Activated naive CD4-positive, alpha-beta T cell treated with anti-CD3 and anti-CD28 coated beads, Interleukin-2, amount 50 U/mL, for 72 hours (primary cell): ENCODE measurements around the gene CFAP410. TPM values are rescaled to one million over a fixed set of nuclear protein-coding genes. Genes with fewer than 3 reads are reported as not detected.

Experiments
- ATAC-seq, 2 donors: fragments of 150-1000 bp; cut with Tn5 transposase; 2 replicates each; pipeline ENCODE4 v1.10.0; 2021; ENCODE audit warnings: mild to moderate bottlenecking in 2 of 2, moderate library complexity in 2 of 2
- DNase-seq, 2 donors: peaks; one replicate each; pipeline ENCODE4 v3.0.0; 2021 to 2022; ENCODE audit warnings: low spot score in 2 of 2
- H3K27ac Mint-ChIP-seq, 2 donors: one replicate each; pipeline ENCODE4 v1.8.0; 2022; ENCODE audit warnings: mild to moderate bottlenecking in 2 of 2, mixed read lengths in 2 of 2
- H3K36me3 Mint-ChIP-seq, 2 donors: one replicate each; pipeline ENCODE4 v1.8.0; 2022; ENCODE audit warnings: mixed read lengths in 2 of 2
- H3K9me3 Mint-ChIP-seq, 2 donors: one replicate each; pipeline ENCODE4 v1.8.0; 2022; ENCODE audit warnings: mixed read lengths in 2 of 2
- total RNA-seq, 2 donors: library from RNA; stranded (reverse); gene quantifications; one replicate each; pipeline ENCODE4 v1.2.3, GENCODE V29; 2022

CFAP410 gene
- total RNA-seq, 2 donors from 2014 or later = 16.5 to 17.3 TPM

DNA sequence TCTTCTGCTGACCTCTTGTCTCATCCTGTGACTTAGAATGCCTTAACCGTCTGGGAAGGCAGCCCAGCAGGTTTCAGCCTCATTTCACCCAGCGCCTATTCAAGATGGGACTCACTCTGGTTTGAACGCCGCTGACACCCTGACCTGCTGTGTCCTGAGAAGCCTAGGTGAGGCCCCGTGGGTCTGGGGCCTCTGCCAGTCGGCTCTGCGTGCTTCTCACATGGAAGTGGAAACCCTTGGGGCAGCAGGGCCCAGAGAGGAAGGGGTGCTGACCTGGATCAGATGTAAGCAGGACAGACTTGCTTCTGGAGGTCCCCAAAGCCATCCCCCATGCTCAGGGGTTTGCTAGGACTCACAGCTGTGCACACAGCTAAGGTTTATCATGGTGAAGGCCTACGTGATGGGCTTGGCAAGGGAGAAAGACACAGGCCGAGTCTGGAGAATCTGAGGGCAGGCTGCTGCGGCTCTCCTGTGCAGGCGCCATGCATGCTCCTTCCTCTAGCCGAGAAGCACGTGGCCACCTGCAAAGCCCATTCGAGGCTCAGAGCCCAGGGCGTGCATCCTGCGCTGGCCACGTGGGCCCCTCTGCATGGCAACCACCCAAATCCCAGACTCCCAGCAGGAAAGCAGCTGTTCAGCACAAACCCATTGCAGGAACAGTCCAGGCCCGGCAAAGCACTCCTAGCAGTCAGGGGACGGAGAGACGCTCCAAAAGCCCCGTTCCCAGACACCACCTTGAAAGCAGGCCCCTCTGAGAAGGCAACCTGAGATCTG, 18.1 kb upstream of the CFAP410 start:
- H3K27ac Mint-ChIP-seq = no peak overlapping the region
- no peak for ATAC-seq
- H3K9me3 Mint-ChIP-seq = peaks cover 0 to 5% of the 10 kb centered on the region in 2 donors
- H3K36me3 Mint-ChIP-seq = peaks cover 13 to 31% of the 10 kb centered on the region in 2 donors
- DNase-seq = no peak

DNA sequence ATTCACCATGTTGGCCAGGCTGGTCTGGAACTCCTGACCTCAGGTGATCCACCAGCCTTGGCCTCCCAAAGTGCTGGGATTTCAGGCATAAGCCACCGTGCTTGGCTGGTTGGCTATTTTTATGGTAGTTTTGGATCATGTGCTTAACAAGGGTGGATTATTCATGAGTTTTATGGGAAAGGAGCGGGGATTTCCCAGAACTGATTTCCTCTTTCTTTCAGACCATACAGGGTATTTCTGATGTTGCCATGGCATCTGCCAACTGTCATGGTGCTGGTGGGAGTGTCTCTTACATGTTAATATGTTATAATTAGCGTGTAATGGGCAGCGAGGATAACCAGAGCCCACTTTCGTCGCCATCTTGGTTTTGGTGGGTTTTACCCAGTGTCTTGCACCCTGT, 17.4 kb upstream of the CFAP410 start:
- peaks cover 13 to 31% of the 10 kb centered on the region in 2 donors for H3K36me3 Mint-ChIP-seq
- H3K9me3 Mint-ChIP-seq = peaks cover 0 to 5% of the 10 kb centered on the region in 2 donors
- no peak for ATAC-seq
- DNase-seq = no peak
- H3K27ac Mint-ChIP-seq = peak overlapping the region in 1 of 2 donors; percentile 47

DNA sequence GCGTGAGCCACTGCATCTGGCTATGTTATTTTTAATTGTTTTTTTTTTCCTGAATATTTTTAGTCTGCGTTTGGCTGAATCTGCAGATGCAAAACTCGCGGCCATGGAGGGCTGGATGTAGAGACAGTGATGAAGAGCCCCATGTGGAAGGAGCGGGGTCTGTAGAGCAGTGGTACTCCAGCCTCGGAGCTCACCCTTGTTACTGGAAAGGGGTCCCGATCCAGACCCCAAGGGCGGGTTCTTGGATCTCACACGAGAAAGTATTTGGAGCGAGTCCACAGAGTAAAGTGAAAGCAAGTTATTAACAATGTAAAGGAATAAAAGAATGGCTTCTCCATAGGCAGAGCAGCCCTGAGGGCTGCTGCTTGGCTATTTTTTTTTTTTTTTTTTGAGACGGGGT, 17.0 kb upstream of the CFAP410 start:
- peak overlapping the region in 1 of 2 donors; percentile 47 for H3K27ac Mint-ChIP-seq
- peaks cover 0 to 5% of the 10 kb centered on the region in 2 donors for H3K9me3 Mint-ChIP-seq
- ATAC-seq (no peak), DNase-seq (no peak)
- peaks cover 13 to 31% of the 10 kb centered on the region in 2 donors for H3K36me3 Mint-ChIP-seq

DNA sequence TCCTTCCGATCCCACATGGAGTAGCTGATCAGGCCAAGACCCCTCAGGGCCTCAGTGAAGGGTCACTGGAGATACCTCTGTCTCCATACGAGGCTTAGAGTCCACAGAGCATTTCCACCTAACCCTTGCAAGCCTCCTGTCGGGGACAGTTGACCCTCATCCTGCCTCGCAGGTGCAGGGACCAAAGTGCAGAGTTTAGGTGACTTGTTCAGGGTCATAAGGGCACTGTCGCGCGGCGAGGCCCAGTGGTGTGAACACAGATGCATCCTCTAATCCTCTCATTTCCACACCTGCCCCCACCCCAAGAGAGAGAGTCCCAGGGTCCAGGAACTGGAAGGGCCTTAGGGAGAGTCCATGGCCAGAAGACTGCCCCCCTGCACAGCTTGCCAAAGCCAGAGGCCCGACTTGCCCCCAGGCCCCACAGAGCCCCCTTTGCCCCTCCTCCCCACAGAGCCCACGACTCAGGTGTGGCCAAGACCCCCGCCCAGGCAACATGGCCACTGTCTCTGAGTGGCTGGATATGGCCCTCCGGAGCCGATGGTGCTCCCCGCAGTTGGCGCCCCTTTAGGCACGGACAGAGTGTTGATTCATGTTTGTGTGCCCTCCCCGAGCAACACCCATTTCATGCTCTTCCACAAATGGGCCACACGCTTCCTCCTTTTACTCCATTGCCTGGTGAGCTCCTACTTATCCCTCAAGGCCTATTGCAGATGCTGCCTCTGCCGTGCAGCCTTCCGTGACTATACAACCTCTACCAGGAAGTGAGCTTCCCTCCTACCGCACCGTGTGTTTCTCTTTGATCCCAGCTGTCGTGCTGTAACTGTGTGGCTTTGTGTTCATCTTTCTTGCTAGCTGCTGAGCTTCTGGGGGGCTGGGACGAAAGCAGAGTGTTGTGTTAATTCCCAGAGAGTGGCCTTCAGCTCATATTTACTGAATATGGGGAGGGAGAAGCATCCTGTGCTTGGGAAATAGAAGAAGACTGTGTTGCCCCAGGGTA, 15.9 kb upstream of the CFAP410 start:
- peak; percentile 46 to 56 for ATAC-seq

DNA sequence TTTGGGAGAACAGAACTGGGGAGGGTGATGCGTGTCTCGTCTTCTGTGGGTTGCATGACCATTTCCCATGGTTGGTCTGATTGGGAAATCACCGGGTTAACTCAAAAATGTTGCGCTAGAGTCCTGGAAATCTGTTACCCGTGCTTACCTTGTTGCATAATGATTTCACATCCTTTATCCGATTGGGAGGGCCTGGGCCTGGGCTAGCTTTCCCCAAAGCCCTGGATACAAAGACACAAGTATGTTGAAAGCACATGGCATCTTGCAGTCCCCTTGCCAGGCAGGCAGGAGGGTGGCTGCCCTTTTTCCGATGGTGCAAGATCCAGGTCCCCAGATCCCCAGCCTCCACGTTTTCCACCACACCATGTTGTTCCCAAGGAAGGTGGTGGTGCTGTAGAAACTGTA, 14.8 kb upstream of the CFAP410 start:
- peak in 1 of 2 donors; percentile 20 for ATAC-seq
- peaks cover 0 to 5% of the 10 kb centered on the region in 2 donors for H3K9me3 Mint-ChIP-seq
- peaks cover 13 to 31% of the 10 kb centered on the region in 2 donors for H3K36me3 Mint-ChIP-seq
- peak overlapping the region in 1 of 2 donors; percentile 95 for H3K27ac Mint-ChIP-seq
- no peak for DNase-seq

More for the DNA sequence above, 15.9 kb upstream of the CFAP410 start:
- no peak for DNase-seq
- Mint-ChIP-seq H3K36me3 (peaks cover 13 to 31% of the 10 kb centered on the region in 2 donors), H3K27ac (peak overlapping the region; percentile 87 to 95), H3K9me3 (peaks cover 0 to 5% of the 10 kb centered on the region in 2 donors)

DNA sequence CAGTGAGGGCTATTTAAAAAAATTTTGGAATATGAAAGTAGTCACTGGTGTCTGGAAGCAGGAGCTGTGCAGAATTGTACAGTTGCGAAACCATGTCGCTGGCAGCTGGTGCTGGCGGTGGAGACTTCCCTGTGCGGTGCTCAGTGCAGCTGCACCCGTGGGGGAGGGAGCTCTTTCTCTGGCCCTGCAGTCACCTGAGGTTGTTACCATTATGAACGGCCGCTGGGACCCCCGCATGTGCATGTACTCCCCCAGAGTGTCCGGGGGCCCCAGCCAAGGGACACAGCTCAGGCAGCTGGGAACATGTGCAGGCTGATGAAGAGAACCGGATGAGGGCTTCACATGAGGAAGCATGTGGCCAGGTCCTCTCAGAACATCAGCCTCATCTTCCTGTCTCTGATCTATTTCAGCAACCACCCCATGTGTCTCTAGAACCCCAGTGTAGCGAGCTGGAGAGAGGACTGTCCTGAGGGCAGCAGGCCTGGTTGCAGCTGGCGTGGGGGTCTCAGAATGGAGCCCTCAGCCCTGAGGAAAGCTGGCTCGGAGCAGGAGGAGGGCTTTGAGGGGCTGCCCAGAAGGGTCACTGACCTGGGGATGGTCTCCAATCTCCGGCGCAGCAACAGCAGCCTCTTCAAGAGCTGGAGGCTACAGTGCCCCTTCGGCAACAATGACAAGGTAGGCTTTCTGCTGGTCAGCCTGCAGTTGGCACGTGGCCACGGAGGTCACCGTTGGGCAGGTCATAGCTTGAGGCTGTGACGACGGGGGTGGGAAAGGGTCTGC, 14.2 kb upstream of the CFAP410 start, which contains the start of gene TRPM2:
TSS of gene TRPM2 (plus strand) at position 431 of the 780 bp plus-strand sequence. CDS start at position 511, 80 bp downstream.
- Mint-ChIP-seq H3K9me3 (peaks cover 0 to 5% of the 10 kb centered on the region in 2 donors), H3K27ac (peak within 1 kb of the TSS; percentile 37 to 95), H3K36me3 (peaks cover 13 to 31% of the 10 kb centered on the region in 2 donors)
- peak; percentile 61 to 64 for ATAC-seq
- no peak for DNase-seq

DNA sequence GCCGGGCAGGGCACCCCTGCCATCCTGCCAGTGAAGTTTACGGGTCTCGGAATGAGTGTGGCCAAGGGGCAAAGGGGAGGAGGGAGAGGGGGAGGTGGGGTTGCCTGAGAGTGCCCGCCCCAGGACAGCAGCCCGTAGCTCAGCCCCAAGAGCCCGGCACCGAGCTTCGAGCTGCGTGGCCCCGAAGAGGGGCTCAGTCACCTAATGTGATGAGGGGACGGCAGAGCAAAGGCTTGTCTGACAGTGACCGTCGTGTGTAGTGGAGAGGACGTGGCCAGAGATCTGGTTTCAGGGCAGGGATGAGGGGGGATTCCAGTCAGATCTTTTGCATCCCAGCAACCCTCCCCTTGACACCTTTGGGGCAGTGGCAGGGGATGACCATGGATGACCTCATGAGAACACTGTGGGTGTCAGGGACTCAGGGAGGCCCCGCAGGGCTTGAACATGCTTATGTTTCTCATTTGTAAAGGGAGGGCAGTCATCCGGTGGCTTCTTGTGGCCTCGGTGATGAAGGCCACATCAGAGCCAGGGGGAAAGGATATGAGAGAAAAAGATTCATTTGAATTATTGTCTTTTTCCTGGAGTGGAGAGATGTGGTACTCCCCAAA, 13.2 kb upstream of the CFAP410 start:
- peak overlapping the region in 1 of 2 donors; percentile 95 for H3K27ac Mint-ChIP-seq

DNA sequence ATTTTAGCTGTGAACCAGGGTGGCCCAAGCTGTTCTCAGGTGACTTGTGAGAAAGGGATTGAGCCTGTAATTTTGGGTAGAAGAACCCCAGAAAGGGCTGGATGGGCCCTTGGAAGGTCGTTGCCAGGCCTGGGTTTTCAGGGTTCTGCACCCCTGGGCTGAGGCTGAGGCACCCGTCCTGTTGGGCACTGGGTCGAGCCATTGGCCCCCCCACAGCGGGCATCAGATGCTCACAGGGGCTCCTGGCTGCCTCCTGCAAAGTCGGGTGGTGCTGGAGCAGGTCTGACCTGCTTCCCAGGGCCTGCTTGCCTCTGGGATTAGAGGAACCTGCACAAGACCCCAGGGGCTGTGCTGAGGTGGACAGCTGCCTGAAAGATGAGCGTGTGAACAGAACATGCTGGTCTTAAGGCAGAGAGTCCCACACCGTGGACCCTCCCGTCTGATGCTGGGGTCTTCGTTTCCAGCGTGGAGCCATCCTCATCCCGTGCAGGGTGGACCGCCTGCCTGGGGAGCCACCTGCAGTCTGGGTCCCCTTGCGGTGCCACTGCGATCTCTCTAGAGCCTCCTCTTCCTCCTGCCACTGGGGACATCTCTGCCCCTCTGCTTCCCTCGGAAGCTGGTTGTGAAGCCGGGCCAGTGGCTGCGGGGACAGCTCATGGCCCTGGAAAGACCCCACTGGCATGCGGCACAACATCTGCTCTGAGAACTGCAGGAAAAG, 12.5 kb upstream of the CFAP410 start:
- peak overlapping the region in 1 of 2 donors; percentile 95 for H3K27ac Mint-ChIP-seq
- peaks cover 0 to 5% of the 10 kb centered on the region in 2 donors for H3K9me3 Mint-ChIP-seq
- H3K36me3 Mint-ChIP-seq = peaks cover 13 to 25% of the 10 kb centered on the region in 2 donors
- DNase-seq = no peak
- no peak for ATAC-seq

More for the DNA sequence above, 13.2 kb upstream of the CFAP410 start:
- H3K9me3 Mint-ChIP-seq = peaks cover 0 to 5% of the 10 kb centered on the region in 2 donors
- H3K36me3 Mint-ChIP-seq = peaks cover 13 to 31% of the 10 kb centered on the region in 2 donors
- ATAC-seq = peak; percentile 31 to 72
- DNase-seq = no peak

DNA sequence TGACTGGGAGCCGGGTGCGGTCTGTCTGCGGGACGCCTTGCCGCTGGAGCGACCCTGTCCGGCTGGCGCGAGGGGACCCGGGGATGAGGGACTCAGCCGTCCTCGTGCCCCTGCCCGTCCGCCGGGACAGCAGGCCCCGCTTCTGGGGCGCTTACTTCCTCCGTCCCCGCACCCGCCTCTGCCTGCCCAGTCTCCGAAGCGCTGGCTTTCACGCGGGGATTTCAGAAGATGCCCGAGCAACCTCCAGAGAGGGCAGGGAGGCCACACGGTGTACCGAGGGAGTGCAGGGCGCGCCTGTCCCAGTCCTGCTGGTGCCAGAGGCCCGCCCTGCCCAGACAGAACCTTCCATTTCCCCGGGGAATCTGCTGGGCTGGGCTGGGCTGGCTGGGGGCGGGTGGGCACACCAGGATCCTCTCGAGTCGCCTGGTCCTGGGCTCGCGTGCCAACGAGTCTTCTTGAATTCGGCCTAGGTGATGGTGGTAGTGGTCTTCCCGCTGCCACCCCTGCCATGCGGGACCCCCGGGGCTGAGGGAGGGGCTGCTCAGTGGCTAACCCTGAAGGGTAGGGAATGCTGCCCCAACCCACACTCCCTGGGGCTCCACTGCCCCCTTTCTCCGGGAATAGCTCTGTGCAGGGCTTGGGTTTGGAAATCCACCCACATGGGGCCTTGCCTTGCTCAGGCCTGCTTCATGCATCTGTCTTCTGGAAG, 11.7 kb upstream of the CFAP410 start:
- Mint-ChIP-seq H3K27ac (no peak overlapping the region), H3K9me3 (peaks cover 0 to 5% of the 10 kb centered on the region in 2 donors), H3K36me3 (peaks cover 13 to 17% of the 10 kb centered on the region in 2 donors)
- DNase-seq (no peak), ATAC-seq (no peak)

DNA sequence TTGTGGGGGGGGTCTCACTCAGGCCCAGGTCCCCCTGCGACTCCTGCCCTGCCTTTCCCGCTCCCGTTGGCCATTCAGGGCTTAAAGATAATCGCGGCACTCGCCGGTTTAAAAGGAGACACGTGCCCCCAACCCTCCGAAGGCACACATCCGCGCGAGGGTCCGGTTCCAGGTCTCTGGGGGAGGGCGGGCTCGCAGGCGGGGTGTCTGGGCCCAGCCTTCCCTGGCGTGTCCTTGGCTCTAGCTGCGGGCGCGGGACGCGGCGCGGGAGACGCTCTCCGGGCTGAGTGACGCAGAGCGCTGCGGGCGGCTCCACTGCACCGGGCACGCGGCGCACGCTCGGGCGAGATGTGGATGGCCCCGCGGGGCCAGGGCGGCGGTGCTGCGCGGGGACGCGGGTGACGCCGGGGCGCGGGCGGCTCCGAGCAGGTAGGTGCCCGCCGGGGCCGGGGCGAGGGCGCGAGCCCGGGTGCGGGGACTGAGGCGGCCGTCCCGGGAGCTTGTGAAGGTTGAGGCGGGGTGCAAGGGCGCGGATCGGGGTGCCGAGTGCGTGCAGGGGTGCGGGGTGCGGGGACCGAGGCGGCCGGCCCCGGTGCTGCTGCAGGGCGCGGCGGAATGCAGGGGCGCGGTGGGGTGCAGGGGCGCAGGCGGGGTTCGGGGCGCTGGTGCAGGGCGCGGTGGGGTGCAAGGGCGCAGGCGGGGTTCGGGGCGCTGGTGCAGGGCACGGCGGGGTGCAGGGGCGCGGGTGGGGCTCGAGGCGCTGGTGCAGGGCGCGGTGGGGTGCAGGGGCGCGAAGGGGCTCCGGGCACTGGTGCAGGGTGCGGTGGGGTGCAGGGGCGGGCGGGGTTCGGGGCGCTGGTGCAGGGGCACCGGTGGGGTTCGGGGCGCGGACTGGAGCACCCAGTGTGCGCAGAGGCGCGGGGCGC, 10.9 kb upstream of the CFAP410 start:
- no peak for DNase-seq
- H3K36me3 Mint-ChIP-seq = peaks cover 7 to 11% of the 10 kb centered on the region in 2 donors
- no peak overlapping the region for H3K27ac Mint-ChIP-seq
- H3K9me3 Mint-ChIP-seq = no peaks in the 10 kb centered on the region
- ATAC-seq = no peak

DNA sequence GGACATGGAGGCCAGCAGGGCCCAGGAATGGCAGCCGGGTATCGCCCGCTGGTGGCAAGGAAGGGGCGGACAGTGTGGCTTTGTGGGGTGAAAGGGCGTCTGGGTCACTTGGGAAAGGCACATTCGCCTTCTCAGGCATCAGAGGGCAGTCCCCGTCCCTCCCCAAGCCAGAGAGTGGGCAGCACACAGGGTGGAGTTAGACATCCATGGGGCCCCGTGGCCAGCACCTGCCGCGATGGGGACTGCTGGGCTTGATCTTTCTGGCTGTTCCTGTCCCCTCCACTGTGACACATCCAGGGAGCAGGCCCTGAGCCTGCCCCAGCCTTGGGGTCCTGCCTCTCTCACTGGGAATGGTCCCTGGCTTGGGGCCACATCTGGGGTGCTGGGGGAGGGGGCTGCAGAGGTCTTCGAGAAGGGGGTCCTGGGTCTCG, 10.2 kb upstream of the CFAP410 start:
- H3K27ac Mint-ChIP-seq = no peak overlapping the region
- H3K9me3 Mint-ChIP-seq = no peaks in the 10 kb centered on the region
- no peak for ATAC-seq
- DNase-seq = no peak
- peaks cover 5 to 6% of the 10 kb centered on the region in 2 donors for H3K36me3 Mint-ChIP-seq

DNA sequence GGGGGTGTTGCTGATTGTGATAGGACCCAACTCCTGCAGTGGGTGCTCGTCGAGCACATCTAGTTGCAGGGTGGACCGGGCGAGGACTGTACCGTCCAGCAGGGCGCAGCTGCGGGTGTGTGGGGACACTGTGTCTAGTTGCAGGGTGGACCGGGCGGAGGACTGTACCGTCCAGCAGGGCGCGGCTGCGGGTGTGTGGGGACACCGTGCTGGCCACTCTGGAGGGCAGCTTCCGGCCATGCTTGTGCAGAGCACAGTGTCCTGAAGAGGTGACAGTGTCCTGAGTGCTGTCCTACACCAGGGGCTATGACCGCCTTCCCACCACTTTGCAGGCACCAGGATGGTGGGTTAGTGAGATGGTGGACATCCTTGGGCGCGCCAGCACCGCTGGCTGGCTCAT, 9.7 kb upstream of the CFAP410 start:
- Mint-ChIP-seq H3K9me3 (no peaks in the 10 kb centered on the region), H3K27ac (no peak overlapping the region), H3K36me3 (peaks cover 0 to 5% of the 10 kb centered on the region in 2 donors)
- no peak for ATAC-seq
- DNase-seq = no peak

DNA sequence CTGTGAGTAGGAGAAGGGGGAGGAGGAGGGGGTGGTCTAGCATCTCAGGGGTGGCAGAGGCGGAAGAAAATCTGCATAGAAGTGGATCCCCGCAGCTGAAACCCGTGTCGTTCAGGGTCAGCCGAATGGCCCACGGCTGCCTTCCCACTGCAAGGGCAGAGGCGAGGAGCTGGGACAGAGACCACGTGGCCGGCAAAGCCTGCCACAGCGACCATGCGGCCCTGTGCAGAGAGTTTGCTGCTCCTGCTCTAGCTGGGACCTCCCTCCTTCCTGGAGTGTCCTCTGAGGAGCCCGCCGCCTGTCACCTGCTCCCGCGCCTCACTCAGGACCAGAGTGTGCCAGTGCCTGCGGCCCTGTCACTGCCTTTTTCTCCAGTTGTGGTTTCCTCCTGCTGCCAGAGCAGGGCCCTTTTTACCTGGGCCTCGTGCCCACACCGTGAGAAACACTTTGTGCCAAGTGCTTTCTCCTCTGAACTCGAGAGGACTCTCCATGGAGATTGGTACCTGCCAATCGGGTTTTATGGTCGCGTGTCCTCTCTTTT, 8.8 kb upstream of the CFAP410 start:
- Mint-ChIP-seq H3K27ac (no peak overlapping the region), H3K36me3 (no peaks in the 10 kb centered on the region), H3K9me3 (no peaks in the 10 kb centered on the region)
- ATAC-seq (no peak), DNase-seq (no peak)
